A549 (cell line): Measurements from ENCODE around the gene ATG5. TPM values are rescaled to one million over a fixed set of nuclear protein-coding genes. Genes with fewer than 3 reads are reported as not detected.

ENCODE experiments used
- ATAC-seq, 2 experiments: fragments of 200-7000 bp in 1 of 2; fragments of >200 bp in 1 of 2; cut with Nextera tagmentation in 1 of 2; cut with Tn5 transposase in 1 of 2; 3 replicates each; pipeline versions ENCODE4 v1.8.0 to v1.9.1; 2018 to 2020; ENCODE audit warnings: mild to moderate bottlenecking in 1 of 2, moderate library complexity in 1 of 2
- CTCF ChIA-PET: fragments of 300-600 bp; sonication (Branson Sonifier 250); formaldehyde crosslinking; extraction: SDS; loops from one replicate; lab custom pipeline; 2021; ENCODE audit warnings: antibody characterized with exemption, inconsistent platforms; lab: Yijun Ruan, JAX
- POLR2A ChIA-PET: fragments of 350-600 bp; formaldehyde crosslinking; extraction: SDS; loops from one replicate; lab custom pipeline; 2021; ENCODE audit warnings: antibody characterized with exemption, inconsistent platforms; lab: Yijun Ruan, JAX
- DNase-seq, 2 experiments: peaks; one replicate each; pipeline versions ENCODE4 v3.0.0 to v3.0.0-alpha.2; 2011 to 2016; ENCODE audit warnings: low read depth in 1 of 2, low spot score in 1 of 2
- FAIRE-seq: peaks from 2 replicates; lab custom pipeline; 2011; peaks lifted over from hg19 to GRCh38; lab: Jason Lieb, UNC
- H3K27ac ChIP-seq, 2 experiments: fragments of >200 bp; sonication (Bioruptor Twin); formaldehyde crosslinking; 3 replicates each; pipeline ENCODE4 v1.5.1; 2016 to 2017
- H3K4me1 ChIP-seq: fragments of >200 bp; sonication (Bioruptor Twin); formaldehyde crosslinking; 3 replicates; pipeline ENCODE4 v1.6.1; 2016
- H3K4me2 ChIP-seq: fragments of >200 bp; sonication (Bioruptor Twin); formaldehyde crosslinking; 3 replicates; pipeline ENCODE4 v1.6.1; 2016
- H3K4me3 ChIP-seq: fragments of >200 bp; sonication (Bioruptor Twin); formaldehyde crosslinking; 3 replicates; pipeline ENCODE4 v1.5.1; 2016
- H3K9me3 ChIP-seq: fragments of >200 bp; sonication (Bioruptor Twin); formaldehyde crosslinking; 3 replicates; pipeline ENCODE4 v1.6.1; 2016
- CHD4 ChIP-seq: fragments of 200-600 bp; sonication (generic); IDR thresholded peaks from 2 replicates; pipeline ENCODE4 v1.6.1; 2016; ENCODE audit warnings: antibody characterized with exemption, mild to moderate bottlenecking, borderline replicate concordance
- EHF ChIP-seq: fragments of 250-450 bp; sonication (Bioruptor Pico); IDR thresholded peaks from 2 replicates; pipeline ENCODE4 v1.5.0; 2020; ENCODE audit warnings: mild to moderate bottlenecking
- ELK1 ChIP-seq: fragments of 150-350 bp; IDR thresholded peaks from 2 replicates; pipeline ENCODE4 v1.6.1; 2014; ENCODE audit warnings: low read depth, mild to moderate bottlenecking, low read length
- EP300 ChIP-seq, 2 experiments: fragments of >200 bp; sonication (Bioruptor Twin); formaldehyde crosslinking; IDR thresholded peaks; 2 replicates in 1 of 2; 3 replicates in 1 of 2; pipeline ENCODE4 v1.6.1; 2016 to 2017
- ESRRA ChIP-seq: fragments of 150-350 bp; IDR thresholded peaks from 2 replicates; pipeline ENCODE4 v1.6.1; 2014; ENCODE audit warnings: mild to moderate bottlenecking, low read length, borderline replicate concordance
- FOSB ChIP-seq: fragments of 250-450 bp; sonication (Bioruptor Pico); IDR thresholded peaks from 2 replicates; pipeline ENCODE4 v1.5.0; 2020; ENCODE audit warnings: mild to moderate bottlenecking, moderate library complexity
- FOSL2 ChIP-seq, 2 experiments: fragments of 450-650 bp in 1 of 2; fragments of >200 bp in 1 of 2; sonication (Bioruptor Twin) in 1 of 2; formaldehyde crosslinking; IDR thresholded peaks; 2 replicates each; pipeline versions ENCODE4 v1.5.0 to v1.6.1; 2016 to 2020; ENCODE audit warnings: mild to moderate bottlenecking in 1 of 2, moderate library complexity in 1 of 2
- FOXS1 ChIP-seq: fragments of 250-450 bp; sonication (Bioruptor Pico); IDR thresholded peaks from 2 replicates; pipeline ENCODE4 v1.5.0; 2020; ENCODE audit warnings: mild to moderate bottlenecking, moderate library complexity
- HDAC2 ChIP-seq: fragments of 200-600 bp; sonication (generic); IDR thresholded peaks from 2 replicates; pipeline ENCODE4 v1.6.1; 2016
- HEYL ChIP-seq: fragments of 250-450 bp; sonication (Bioruptor Pico); IDR thresholded peaks from 2 replicates; pipeline ENCODE4 v1.8.0; 2021; ENCODE audit warnings: mild to moderate bottlenecking, moderate library complexity
- HMGXB4 ChIP-seq: fragments of 250-450 bp; sonication (Bioruptor Pico); IDR thresholded peaks from 2 replicates; pipeline ENCODE4 v1.5.0; 2021; ENCODE audit warnings: mild to moderate bottlenecking, moderate library complexity, borderline replicate concordance
- HOXA7 ChIP-seq: fragments of 250-450 bp; sonication (Bioruptor Pico); IDR thresholded peaks from 2 replicates; pipeline ENCODE4 v1.5.0; 2020; ENCODE audit warnings: mild to moderate bottlenecking, moderate library complexity
- HOXB5 ChIP-seq: fragments of 250-450 bp; sonication (Bioruptor Pico); IDR thresholded peaks from 2 replicates; pipeline ENCODE4 v1.5.0; 2020; ENCODE audit warnings: mild to moderate bottlenecking, moderate library complexity
- JUN ChIP-seq, 2 experiments: fragments of >200 bp; sonication (Bioruptor Twin); formaldehyde crosslinking; IDR thresholded peaks; 2 replicates in 1 of 2; 3 replicates in 1 of 2; pipeline ENCODE4 v1.6.1; 2016 to 2017
- KDM1A ChIP-seq: fragments of 200-600 bp; sonication (generic); IDR thresholded peaks from 2 replicates; pipeline ENCODE4 v1.6.1; 2016; ENCODE audit warnings: low read depth, mild to moderate bottlenecking
- KDM5A ChIP-seq: fragments of 200-600 bp; sonication (generic); IDR thresholded peaks from 2 replicates; pipeline ENCODE4 v1.6.1; 2016; ENCODE audit warnings: antibody characterized with exemption, mild to moderate bottlenecking
- MAZ ChIP-seq: fragments of 150-350 bp; IDR thresholded peaks from 2 replicates; pipeline ENCODE4 v1.6.1; 2014; ENCODE audit warnings: antibody characterized with exemption, low read depth, low read length, borderline replicate concordance
- NPAS2 ChIP-seq: fragments of 250-450 bp; sonication (Bioruptor Pico); IDR thresholded peaks from 2 replicates; pipeline ENCODE4 v1.8.0; 2022; ENCODE audit warnings: mild to moderate bottlenecking, moderate library complexity, borderline replicate concordance
- NR3C1 ChIP-seq: fragments of >200 bp; sonication (Bioruptor Twin); formaldehyde crosslinking; IDR thresholded peaks from 3 replicates; pipeline ENCODE4 v1.6.1; 2017
- PHF8 ChIP-seq: fragments of 200-600 bp; sonication (generic); IDR thresholded peaks from 2 replicates; pipeline ENCODE4 v1.6.1; 2016; ENCODE audit warnings: low read depth, mild to moderate bottlenecking, antibody characterized with exemption, moderate library complexity, borderline replicate concordance
- POLR2AphosphoS2 ChIP-seq: conservative IDR thresholded peaks from 2 replicates; pipeline ENCODE4 v1.6.1; 2012; ENCODE audit warnings: low read length, improper control_type of control experiment, inconsistent platforms
- RFX5 ChIP-seq: fragments of 450-650 bp; IDR thresholded peaks from 2 replicates; pipeline ENCODE4 v1.7.1; 2014; ENCODE audit warnings: antibody characterized with exemption, mild to moderate bottlenecking, moderate library complexity
- RNF2 ChIP-seq: fragments of 200-600 bp; sonication (generic); IDR thresholded peaks from 2 replicates; pipeline ENCODE4 v1.6.1; 2016; ENCODE audit warnings: low read depth, mild to moderate bottlenecking, antibody characterized with exemption, moderate library complexity, borderline replicate concordance
- SMC3 ChIP-seq: fragments of >200 bp; sonication (Bioruptor Twin); formaldehyde crosslinking; IDR thresholded peaks from 3 replicates; pipeline ENCODE4 v1.6.1; 2018; ENCODE audit warnings: inconsistent platforms
- TFCP2L1 ChIP-seq: fragments of 250-450 bp; sonication (Bioruptor Pico); IDR thresholded peaks from 2 replicates; pipeline ENCODE4 v1.5.0; 2021; ENCODE audit warnings: mild to moderate bottlenecking
- TP53 ChIP-seq: fragments of 250-450 bp; sonication (Bioruptor Pico); IDR thresholded peaks from 2 replicates; pipeline ENCODE4 v1.5.0; 2021; ENCODE audit warnings: mild to moderate bottlenecking, moderate library complexity
- USF2 ChIP-seq: fragments of 450-650 bp; IDR thresholded peaks from 2 replicates; pipeline ENCODE4 v1.6.1; 2014; ENCODE audit warnings: antibody characterized with exemption
- ZNF302 ChIP-seq: fragments of 250-450 bp; sonication (Bioruptor Pico); IDR thresholded peaks from 2 replicates; pipeline ENCODE4 v1.9.0; 2021; ENCODE audit warnings: inconsistent platforms, mild to moderate bottlenecking, moderate library complexity
- WGBS: methylation state at CpG from one replicate; pipeline ENCODE4 v1.1.6; 2017; ENCODE audit errors: missing lambda C conversion rate; 5-methylcytosine and 5-hydroxymethylcytosine counted together
- polyA plus RNA-seq, 4 experiments: library from polyadenylated mRNA; depleted of rRNA in 3 of 4; stranded (reverse); fragments of >200 nt; fragmentation: RNase III in 1 of 4; extraction: RNeasy Plus Mini Kit Qiagen cat#74134 plus additional on column Dnase treatment in 1 of 4; gene quantifications; 2 replicates in 3 of 4; 3 replicates in 1 of 4; pipeline ENCODE4 v1.2.3, GENCODE V29; 2011 to 2017
- TF ChIP-seq, protein P1 (sequence below): fragments of >200 bp; sonication (Bioruptor Twin); formaldehyde crosslinking; IDR thresholded peaks from 2 replicates; pipeline ENCODE4 v1.6.1; 2016

The ATG5 gene
- polyA plus RNA-seq, 2 of the 4 experiments (the other 2 are of a cell fraction): 26.6 to 53.5 TPM

DNA sequence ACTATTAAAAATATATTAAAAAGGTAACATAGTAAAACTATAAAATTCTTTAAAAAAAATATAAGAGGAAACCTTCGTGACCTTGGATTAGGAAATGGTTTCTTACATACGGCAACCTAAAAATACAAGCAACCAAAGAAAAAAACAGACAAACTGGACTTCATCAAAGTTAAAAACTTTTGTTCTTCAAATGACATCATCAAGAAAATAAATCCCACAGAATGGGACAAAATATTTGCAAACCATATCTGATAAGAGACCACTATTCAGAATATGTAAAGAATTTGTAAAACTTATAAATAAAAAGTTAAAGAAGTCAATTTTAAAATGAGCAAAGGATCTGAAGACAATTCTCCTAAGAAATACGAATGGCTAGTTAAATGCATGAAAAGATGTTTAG is 110.0 kb downstream of the ATG5 start:
- H3K4me1 ChIP-seq: no peaks in the 10 kb centered on the region
- ATAC-seq (no peak), FAIRE-seq (no peak)
- CTCF ChIA-PET: no interaction called here
- no peak overlapping the region for H3K4me3 ChIP-seq
- no peak for TF ChIP-seq HEYL (CRISPR knock-in tag)
- no peak for TF ChIP-seq ELK1
- TF ChIP-seq, protein P1, sequence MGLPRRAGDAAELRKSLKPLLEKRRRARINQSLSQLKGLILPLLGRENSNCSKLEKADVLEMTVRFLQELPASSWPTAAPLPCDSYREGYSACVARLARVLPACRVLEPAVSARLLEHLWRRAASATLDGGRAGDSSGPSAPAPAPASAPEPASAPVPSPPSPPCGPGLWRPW: no peak
- no peak for TF ChIP-seq FOSL2 (IDR thresholded peaks at IDR 0.05)
- no peak for TF ChIP-seq FOSL2 (CRISPR knock-in tag; IDR thresholded peaks at IDR 0.05)
- TF ChIP-seq SMC3: no peak
- TF ChIP-seq USF2: no peak
- no peak for TF ChIP-seq ZNF302 (CRISPR knock-in tag)
- no peak for TF ChIP-seq HMGXB4
- TF ChIP-seq ESRRA: no peak
- TF ChIP-seq, all 56 proteins: peak for 0
- POLR2A ChIA-PET: no interaction called here
- WGBS: 80% methylated on average over 3 of the region's 3 CpGs
- DNase-seq: no peak
- Histone ChIP-seq H3K4me2 (no peak overlapping the region), H3K27ac (no peak overlapping the region), H3K9me3 (no peaks in the 10 kb centered on the region)

- DNase-seq: no peak
- Histone ChIP-seq H3K4me1 (no peaks in the 10 kb centered on the region), H3K4me3 (no peak overlapping the region), H3K4me2 (no peak overlapping the region), H3K27ac (no peak overlapping the region), H3K9me3 (no peaks in the 10 kb centered on the region)
- TF ChIP-seq TFCP2L1 (CRISPR knock-in tag): no peak
- no peak for TF ChIP-seq KDM1A
- TF ChIP-seq TP53: no peak
- TF ChIP-seq HDAC2: no peak
- no peak for TF ChIP-seq EP300 (IDR thresholded peaks at IDR 0.05)
- TF ChIP-seq KDM5A: no peak
- no peak for TF ChIP-seq NPAS2 (CRISPR knock-in tag)
- TF ChIP-seq MAZ: no peak
- no peak for TF ChIP-seq HOXA7 (CRISPR knock-in tag)
- no peak for TF ChIP-seq PHF8
- FAIRE-seq: no peak
- ATAC-seq: no peak
- ChIA-PET CTCF (no interaction called here), POLR2A (no interaction called here)
- 88% methylated on average over 4 of the region's 4 CpGs for WGBS
These were observed 111.0 kb downstream of the ATG5 start for GRCh38 chr6:106214531-106214930.

DNA sequence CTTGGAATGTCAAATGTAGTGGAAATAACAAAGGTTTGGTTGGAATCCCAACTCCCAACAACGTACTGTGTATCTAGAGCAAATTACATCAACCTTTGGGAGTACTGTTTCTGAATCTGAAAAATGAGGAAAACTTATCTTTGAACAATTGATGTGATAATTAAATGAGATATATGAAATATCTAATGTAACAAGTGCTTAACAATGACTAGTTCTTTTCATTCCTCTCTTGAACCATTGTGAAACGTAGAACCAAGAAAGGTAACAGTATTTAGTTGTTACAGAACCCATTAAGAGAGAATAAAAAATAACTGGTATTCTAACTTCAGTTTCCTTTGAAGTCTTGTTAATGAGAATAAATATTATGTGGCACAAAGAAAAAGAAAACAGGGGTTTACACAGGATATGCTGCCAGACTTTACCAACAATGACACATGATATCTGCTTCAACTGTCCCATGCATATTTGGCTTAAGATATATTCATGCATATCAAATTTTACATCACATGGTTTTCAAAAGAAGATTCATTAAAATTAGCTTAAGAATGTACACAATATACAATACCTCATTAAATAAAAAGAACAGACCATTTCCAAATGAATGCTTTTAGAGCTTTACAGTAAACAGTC is 111.8 kb downstream of the ATG5 start:
- no peaks in the 10 kb centered on the region for H3K9me3 ChIP-seq
- H3K4me1 ChIP-seq: no peaks in the 10 kb centered on the region
- ATAC-seq (no peak), FAIRE-seq (no peak), DNase-seq (no peak)
- H3K4me2 ChIP-seq: no peak overlapping the region
- TF ChIP-seq NR3C1: no peak
- no peak for TF ChIP-seq RFX5
- no peak for TF ChIP-seq EHF
- TF ChIP-seq POLR2AphosphoS2: no peak
- TF ChIP-seq HOXB5 (CRISPR knock-in tag): no peak
- no peak for TF ChIP-seq HOXA7 (CRISPR knock-in tag)
- no peak for TF ChIP-seq ESRRA
- TF ChIP-seq JUN (IDR thresholded peaks at IDR 0.05): no peak
- TF ChIP-seq RNF2: no peak
- no peak for TF ChIP-seq CHD4
- TF ChIP-seq FOSB: no peak
- TF ChIP-seq FOXS1 (CRISPR knock-in tag): no peak
- TF ChIP-seq SMC3: no peak
- TF ChIP-seq NPAS2 (CRISPR knock-in tag): no peak
- ChIA-PET POLR2A (no interaction called here), CTCF (no interaction called here)
- no peak overlapping the region for H3K4me3 ChIP-seq
- WGBS: 84% methylated on average over 2 of the region's 2 CpGs
- H3K27ac ChIP-seq: no peak overlapping the region
